ENCODE measurements around the gene LDB2. TPM values are rescaled to one million over a fixed set of nuclear protein-coding genes. Genes with fewer than 3 reads are reported as not detected.
A peak's percentile ranks its signal among the peaks of the same experiment; 100 is the strongest.

Gene LDB2
- total RNA-seq, 6 experiments from 2014 or later: 24.2 to 40.4 (median 31.7) TPM

DNA sequence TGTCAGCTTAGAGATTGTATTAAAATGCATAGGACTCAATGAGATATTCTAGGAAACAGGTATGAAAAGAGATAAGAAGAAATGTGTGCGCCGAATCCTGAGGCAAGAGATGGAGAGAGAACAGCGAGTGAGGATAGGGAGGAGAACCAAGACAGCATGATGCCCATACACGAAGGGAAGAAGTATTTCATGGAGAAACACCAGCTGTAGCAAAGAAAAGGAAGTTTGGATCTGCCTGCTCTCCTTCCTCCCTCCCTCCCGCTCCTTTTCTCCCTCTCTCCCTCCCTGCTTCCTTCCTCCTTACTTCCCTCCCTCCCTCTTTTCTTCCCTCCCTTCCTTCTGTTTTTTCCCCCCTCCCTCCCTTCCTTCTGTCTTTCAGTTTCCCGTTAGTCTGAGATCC is 353.6 kb downstream of the LDB2 start:
- H3K9me3 Mint-ChIP-seq: no peaks in the 10 kb centered on the region
- no peaks in the 10 kb centered on the region; the same call in 1 of the 2 replicates for H3K36me3 Mint-ChIP-seq (ENCODE audit: low read depth)
- peaks cover 9% of the 10 kb centered on the region for H3K4me1 Mint-ChIP-seq (ENCODE audit: low read depth)
- H3K27ac Mint-ChIP-seq: no peak overlapping the region
- no peak overlapping the region for H3K4me3 Mint-ChIP-seq
- peaks cover 2% of the 10 kb centered on the region for H3K27me3 Mint-ChIP-seq (ENCODE audit: insufficient read depth)
- no peak for DNase-seq
- TF ChIP-seq, protein P1, sequence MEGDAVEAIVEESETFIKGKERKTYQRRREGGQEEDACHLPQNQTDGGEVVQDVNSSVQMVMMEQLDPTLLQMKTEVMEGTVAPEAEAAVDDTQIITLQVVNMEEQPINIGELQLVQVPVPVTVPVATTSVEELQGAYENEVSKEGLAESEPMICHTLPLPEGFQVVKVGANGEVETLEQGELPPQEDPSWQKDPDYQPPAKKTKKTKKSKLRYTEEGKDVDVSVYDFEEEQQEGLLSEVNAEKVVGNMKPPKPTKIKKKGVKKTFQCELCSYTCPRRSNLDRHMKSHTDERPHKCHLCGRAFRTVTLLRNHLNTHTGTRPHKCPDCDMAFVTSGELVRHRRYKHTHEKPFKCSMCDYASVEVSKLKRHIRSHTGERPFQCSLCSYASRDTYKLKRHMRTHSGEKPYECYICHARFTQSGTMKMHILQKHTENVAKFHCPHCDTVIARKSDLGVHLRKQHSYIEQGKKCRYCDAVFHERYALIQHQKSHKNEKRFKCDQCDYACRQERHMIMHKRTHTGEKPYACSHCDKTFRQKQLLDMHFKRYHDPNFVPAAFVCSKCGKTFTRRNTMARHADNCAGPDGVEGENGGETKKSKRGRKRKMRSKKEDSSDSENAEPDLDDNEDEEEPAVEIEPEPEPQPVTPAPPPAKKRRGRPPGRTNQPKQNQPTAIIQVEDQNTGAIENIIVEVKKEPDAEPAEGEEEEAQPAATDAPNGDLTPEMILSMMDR (IDR thresholded peaks at IDR 0.05): no peak

DNA sequence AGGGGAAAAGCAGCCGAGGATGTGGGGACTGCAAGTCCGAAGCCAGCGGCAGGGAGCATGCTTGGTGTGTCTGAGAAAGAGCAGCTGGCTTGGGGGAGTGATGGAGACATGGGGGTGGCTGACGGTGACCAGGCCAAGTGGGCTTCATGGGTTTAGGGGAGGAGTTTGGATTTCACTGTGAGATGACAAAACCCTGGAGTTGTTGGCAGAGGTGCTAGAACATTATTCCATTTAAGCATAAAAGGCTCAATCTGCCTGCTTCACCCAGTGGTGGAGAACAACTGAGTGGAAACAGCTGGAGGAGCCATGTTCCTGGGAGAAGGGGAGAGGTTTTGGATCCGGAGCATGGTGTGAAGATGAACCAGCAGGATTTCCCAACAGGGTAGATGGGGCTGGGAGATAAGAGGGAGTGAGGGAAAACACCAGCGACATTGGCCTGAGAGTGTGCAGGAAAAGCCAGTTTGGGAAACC is 354.2 kb downstream of the LDB2 start:
- H3K4me1 Mint-ChIP-seq (ENCODE audit: low read depth): peaks cover 9% of the 10 kb centered on the region
- DNase-seq: no peak
- H3K27me3 Mint-ChIP-seq (ENCODE audit: insufficient read depth): peaks cover 2% of the 10 kb centered on the region
- no peak overlapping the region for H3K4me3 Mint-ChIP-seq
- H3K27ac Mint-ChIP-seq: no peak overlapping the region
- no peaks in the 10 kb centered on the region; the same call in 1 of the 2 replicates for H3K36me3 Mint-ChIP-seq (ENCODE audit: low read depth)
- no peaks in the 10 kb centered on the region for H3K9me3 Mint-ChIP-seq
- TF ChIP-seq, protein P1 (IDR thresholded peaks at IDR 0.05): no peak

DNA sequence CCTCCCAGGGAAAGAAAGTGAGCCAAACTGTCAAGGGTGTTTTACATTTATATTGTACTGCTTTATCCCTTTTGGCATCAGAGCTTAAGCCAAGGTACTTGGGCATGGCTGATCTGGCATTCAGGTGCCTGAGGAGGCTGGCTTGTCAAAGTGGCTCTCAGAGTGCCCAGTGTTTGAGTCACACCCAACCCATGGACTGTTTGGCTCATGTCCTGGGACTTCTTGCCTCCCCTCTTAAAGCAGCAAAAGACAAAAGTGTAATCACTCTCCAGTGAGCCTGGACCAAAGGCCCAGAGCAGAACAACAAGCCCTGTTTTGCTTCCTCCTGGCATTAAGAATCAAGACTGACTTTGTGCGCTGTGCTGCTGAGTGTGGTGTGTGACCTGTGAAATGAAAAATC is 360.5 kb downstream of the LDB2 start:
- H3K36me3 Mint-ChIP-seq (ENCODE audit: low read depth): no peaks in the 10 kb centered on the region; the same call in 1 of the 2 replicates
- DNase-seq: no peak
- H3K27me3 Mint-ChIP-seq (ENCODE audit: insufficient read depth): no peaks in the 10 kb centered on the region; the same call in 1 of the 2 replicates
- H3K27ac Mint-ChIP-seq: no peak overlapping the region
- no peak overlapping the region for H3K4me3 Mint-ChIP-seq
- H3K9me3 Mint-ChIP-seq: no peaks in the 10 kb centered on the region
- peaks cover 21% of the 10 kb centered on the region for H3K4me1 Mint-ChIP-seq (ENCODE audit: low read depth)
- TF ChIP-seq, protein P1 (IDR thresholded peaks at IDR 0.05): no peak

DNA sequence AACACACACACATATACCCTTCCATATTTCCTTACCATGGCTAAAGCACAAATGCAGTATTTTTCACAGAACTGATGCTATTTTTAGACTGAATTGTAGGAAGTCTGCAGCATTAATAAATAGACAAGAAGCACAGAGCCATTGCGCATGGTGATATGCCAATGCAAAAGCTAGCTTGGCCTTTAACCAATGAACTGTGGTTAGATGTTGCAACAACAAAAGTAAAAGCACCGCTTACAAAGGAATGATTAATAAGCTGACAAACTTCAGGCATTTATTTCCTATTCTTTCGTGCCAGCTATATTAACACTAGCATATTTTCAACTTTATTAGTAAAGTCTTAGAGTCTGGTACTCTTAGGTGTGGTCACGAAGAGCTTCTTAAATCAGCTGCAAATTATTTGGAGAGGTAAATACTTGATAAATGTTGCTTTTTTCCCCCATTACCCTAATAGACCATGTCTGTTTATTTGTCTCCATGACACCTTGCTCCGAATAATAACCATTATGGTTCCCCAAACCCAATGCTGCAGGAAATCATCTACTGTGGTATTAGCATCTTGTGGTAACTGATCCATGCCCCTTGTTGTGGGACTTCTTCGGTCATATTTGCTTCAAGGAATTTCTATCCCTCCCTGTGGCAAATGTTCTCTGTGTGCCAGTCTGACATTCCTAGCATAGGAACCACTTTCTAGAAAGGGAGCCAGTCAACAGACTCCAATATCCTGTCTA is 366.0 kb downstream of the LDB2 start:
- Mint-ChIP-seq H3K27ac (peak overlapping the region; percentile 81), H3K36me3 (ENCODE audit: low read depth) (peaks cover 7% of the 10 kb centered on the region), H3K9me3 (no peaks in the 10 kb centered on the region), H3K4me1 (ENCODE audit: low read depth) (peaks cover 41% of the 10 kb centered on the region), H3K4me3 (peak overlapping the region; percentile 69), H3K27me3 (ENCODE audit: insufficient read depth) (peaks cover 3% of the 10 kb centered on the region)
- TF ChIP-seq, protein P1 (IDR thresholded peaks at IDR 0.05): no peak
- DNase-seq: peak; percentile 89

DNA sequence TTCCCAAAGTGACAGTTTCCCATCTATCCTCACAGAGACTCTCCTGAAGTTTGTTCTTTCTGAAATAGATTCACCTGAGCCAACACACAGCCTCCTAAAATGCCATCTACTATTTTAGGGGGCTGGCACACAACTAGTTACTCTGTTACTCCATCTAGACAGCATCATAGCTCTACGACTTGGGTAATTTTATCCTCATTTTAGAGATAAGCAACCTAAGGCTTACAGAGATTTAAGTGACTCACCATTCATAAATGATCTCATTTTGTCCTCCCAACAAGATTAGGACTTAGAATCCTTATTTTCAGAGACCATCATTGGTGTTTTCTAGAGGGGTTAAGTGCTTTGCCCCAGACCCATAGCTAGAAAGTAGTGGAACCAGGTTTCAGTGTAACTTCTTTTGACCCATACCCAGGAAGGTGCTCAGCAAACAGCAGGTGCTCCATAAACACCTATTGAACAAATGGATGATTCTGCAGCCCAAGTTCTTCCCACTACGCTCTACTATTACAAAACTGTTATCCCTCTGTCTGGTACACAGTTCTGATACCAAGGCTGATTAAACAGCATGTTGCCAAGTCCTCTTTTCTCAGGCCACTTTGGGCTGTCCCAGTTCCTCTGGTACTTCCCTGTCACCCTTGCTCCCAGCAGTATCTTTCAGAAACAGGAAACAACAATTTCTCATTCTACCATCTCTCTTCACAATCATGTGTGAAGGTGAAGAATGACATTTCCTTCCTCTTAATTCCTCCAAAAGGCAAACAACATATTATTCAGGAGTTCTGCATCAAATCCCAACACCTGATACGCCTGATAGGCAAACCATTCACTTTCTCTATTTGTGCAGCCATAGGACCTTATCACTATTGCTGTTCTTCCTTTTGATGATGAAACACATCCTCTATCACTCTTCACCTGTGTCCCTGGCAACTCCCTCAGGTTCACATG is 367.5 kb downstream of the LDB2 start:
- peak; percentile 37 for DNase-seq
- Mint-ChIP-seq H3K27ac (peak overlapping the region; percentile 66), H3K4me1 (ENCODE audit: low read depth) (peaks cover 36% of the 10 kb centered on the region), H3K9me3 (no peaks in the 10 kb centered on the region), H3K27me3 (ENCODE audit: insufficient read depth) (peaks cover 3% of the 10 kb centered on the region), H3K4me3 (peak overlapping the region; percentile 42), H3K36me3 (ENCODE audit: low read depth) (peaks cover 7% of the 10 kb centered on the region)
- TF ChIP-seq, protein P1 (IDR thresholded peaks at IDR 0.05): no peak
